HG03095 (cell line): Measurements from ENCODE around the gene TMEM209.
"Not testable (repeated sequence)": the region's sequence is repeated elsewhere in the genome, so short reads cannot be mapped to it uniquely, and the experiment has no call there.

Source experiments
- ATAC-seq: cut with Tn5 transposase; IDR thresholded peaks from one replicate; pipeline ENCODE4 v1.9.1; 2021; ENCODE audit warnings: moderate library complexity; ENCODE audit not compliant: unreplicated experiment

The TMEM209 gene

GRCh38 chr7:130218806-130219620 lies 13.8 kb upstream of the TMEM209 start:
- ATAC-seq = no peak

- no peak for ATAC-seq
Observed at GRCh38 chr7:130216750-130217149, 11.5 kb upstream of the TMEM209 start.

- ATAC-seq = no peak
Observed at GRCh38 chr7:130216025-130216424, 10.8 kb upstream of the TMEM209 start.

- no peak for ATAC-seq
Observed at GRCh38 chr7:130213828-130214227, 8.6 kb upstream of the TMEM209 start.

- no peak for ATAC-seq
Observed at GRCh38 chr7:130210181-130210935, 5.2 kb upstream of the TMEM209 start.

- ATAC-seq = no peak
Observed at GRCh38 chr7:130208516-130208915, 3.3 kb upstream of the TMEM209 start.

- no peak for ATAC-seq
Observed at GRCh38 chr7:130207642-130208041, 2.4 kb upstream of the TMEM209 start, which contains the start of gene SSMEM1. TSS of gene SSMEM1 (plus strand) at chr7:130207860. CDS start at chr7:130207911, 51 bp downstream.

GRCh38 chr7:130207033-130207432 lies 1.8 kb upstream of the TMEM209 start:
- ATAC-seq = no peak

- ATAC-seq = no peak
Observed at GRCh38 chr7:130201796-130202195, 3.4 kb downstream of the TMEM209 start.

- no peak for ATAC-seq
Observed at GRCh38 chr7:130197094-130197493, 8.1 kb downstream of the TMEM209 start.

GRCh38 chr7:130196476-130196875 lies 8.7 kb downstream of the TMEM209 start:
- no peak for ATAC-seq

GRCh38 chr7:130195396-130195795 lies 9.8 kb downstream of the TMEM209 start:
- ATAC-seq = no peak

- ATAC-seq = no peak
Observed at GRCh38 chr7:130191791-130192190, 13.4 kb downstream of the TMEM209 start.

- no peak for ATAC-seq
Observed at GRCh38 chr7:130189343-130189742, 15.9 kb downstream of the TMEM209 start.

GRCh38 chr7:130187360-130187759 lies 17.8 kb downstream of the TMEM209 start:
- no peak for ATAC-seq

GRCh38 chr7:130184349-130184748 lies 20.9 kb downstream of the TMEM209 start:
- not testable (repeated sequence) for ATAC-seq

GRCh38 chr7:130182990-130183389 lies 22.2 kb downstream of the TMEM209 start:
- peak; percentile 86 for ATAC-seq

- no peak for ATAC-seq
Observed at GRCh38 chr7:130181263-130181605, 24.0 kb downstream of the TMEM209 start.

GRCh38 chr7:130180571-130181262 lies 24.5 kb downstream of the TMEM209 start:
- no peak for ATAC-seq

GRCh38 chr7:130179631-130180030 lies 25.6 kb downstream of the TMEM209 start:
- no peak for ATAC-seq

- ATAC-seq = no peak
Observed at GRCh38 chr7:130178251-130178650, 27.0 kb downstream of the TMEM209 start.
